Measurements from ENCODE around the gene LAMC3. TPM values are rescaled to one million over a fixed set of nuclear protein-coding genes. Genes with fewer than 3 reads are reported as not detected.

LAMC3 gene
- total RNA-seq, 3 donors from 2014 or later: 0.58 to 0.73 (median 0.69) TPM

- DNase-seq (no peak), ATAC-seq (peak; percentile 9)
- TF ChIP-seq CTCF (IDR thresholded peaks at IDR 0.05): no peak
- Histone ChIP-seq H3K36me3 (ENCODE audit: low read depth) (no peaks in the 10 kb centered on the region), H3K4me1 (ENCODE audit: low read depth) (no peaks in the 10 kb centered on the region), H3K9me3 (no peaks in the 10 kb centered on the region), H3K4me3 (no peak overlapping the region)
- intact Hi-C loops (cut with DNase I, micrococcal nuclease): no loop called here
Observed at GRCh38 chr9:131020388-131020787, 11.4 kb downstream of the LAMC3 start.

GRCh38 chr9:131020862-131021261 lies 11.9 kb downstream of the LAMC3 start:
- H3K36me3 ChIP-seq (ENCODE audit: low read depth): no peaks in the 10 kb centered on the region
- no peak overlapping the region for H3K4me3 ChIP-seq
- DNase-seq: no peak
- no peak for TF ChIP-seq CTCF (IDR thresholded peaks at IDR 0.05)
- no peaks in the 10 kb centered on the region for H3K4me1 ChIP-seq (ENCODE audit: low read depth)
- no peak for ATAC-seq
- H3K9me3 ChIP-seq: no peaks in the 10 kb centered on the region
- intact Hi-C loops (cut with DNase I, micrococcal nuclease): no loop called here

DNA sequence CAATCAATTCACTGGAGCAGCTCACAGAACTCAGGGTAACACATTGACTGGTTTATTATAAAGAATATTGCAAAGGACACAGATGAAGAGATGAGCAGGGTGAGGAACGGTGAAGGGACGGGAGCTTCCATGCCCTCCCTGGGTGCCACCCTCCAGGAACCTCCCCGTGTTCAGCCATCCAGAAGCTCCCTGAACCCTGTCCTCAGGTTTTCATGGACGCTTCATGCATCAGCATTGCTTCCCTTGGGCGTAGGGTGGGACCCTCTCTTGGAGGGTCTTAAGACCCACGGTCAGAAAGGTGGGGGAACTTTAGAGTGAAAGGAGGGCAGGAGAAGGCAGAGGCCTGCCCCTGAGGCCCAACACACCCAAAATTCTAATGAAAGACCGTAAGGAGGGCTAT lies 12.8 kb downstream of the LAMC3 start:
- intact Hi-C loops (cut with DNase I, micrococcal nuclease): no loop called here
- Histone ChIP-seq H3K4me3 (no peak overlapping the region), H3K9me3 (no peaks in the 10 kb centered on the region), H3K4me1 (ENCODE audit: low read depth) (no peaks in the 10 kb centered on the region), H3K36me3 (ENCODE audit: low read depth) (no peaks in the 10 kb centered on the region)
- ATAC-seq (no peak), DNase-seq (no peak)
- TF ChIP-seq CTCF (IDR thresholded peaks at IDR 0.05): no peak

DNA sequence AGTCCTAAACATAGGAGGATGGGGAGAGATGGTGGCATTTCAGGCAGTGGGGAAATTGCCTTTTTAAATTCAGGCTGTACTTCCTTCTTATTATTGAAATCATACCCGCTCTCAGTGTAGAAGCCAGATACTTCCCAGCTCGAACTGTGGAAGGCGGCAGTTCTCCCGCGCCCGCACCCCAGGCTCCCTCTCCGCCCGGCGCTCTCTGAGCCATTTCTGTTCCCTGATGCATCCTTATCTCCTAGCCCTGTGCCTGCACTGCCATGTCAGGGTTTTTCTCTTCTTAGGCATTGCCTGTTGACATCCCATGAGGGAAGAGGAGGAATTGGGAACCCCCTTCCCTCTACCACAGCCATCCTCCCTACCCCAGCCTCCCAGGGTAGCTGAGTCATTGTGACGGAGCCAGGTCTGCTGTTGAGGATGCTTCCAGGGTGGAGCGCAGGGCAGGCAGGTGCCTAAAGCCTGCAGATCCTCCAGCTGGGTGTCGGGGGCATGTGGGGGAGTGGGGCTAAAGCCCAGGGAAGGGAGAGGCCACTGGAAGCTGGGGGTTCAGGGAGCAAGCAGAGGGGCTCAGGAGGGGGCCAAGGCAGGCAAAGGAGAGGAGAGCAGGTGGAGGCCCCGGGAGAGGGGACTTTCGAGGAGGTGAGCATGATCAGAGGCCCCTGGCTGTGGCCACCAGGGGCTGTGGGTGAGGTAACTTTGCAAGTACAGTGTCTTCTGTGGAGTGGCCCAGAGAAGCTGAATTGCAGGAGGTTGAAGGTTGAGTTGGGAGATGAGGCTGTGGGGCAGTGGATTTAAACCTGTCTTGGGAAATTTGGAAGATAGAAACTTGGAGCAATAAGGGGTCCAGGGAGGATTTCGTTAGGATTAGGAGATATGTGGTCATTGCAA lies 16.2 kb downstream of the LAMC3 start:
- no peak for TF ChIP-seq CTCF (IDR thresholded peaks at IDR 0.05)
- DNase-seq (no peak), ATAC-seq (no peak)
- intact Hi-C loops (cut with DNase I, micrococcal nuclease): no loop called here
- Histone ChIP-seq H3K9me3 (no peaks in the 10 kb centered on the region), H3K4me3 (no peak overlapping the region), H3K36me3 (ENCODE audit: low read depth) (no peaks in the 10 kb centered on the region), H3K4me1 (ENCODE audit: low read depth) (no peaks in the 10 kb centered on the region)

DNA sequence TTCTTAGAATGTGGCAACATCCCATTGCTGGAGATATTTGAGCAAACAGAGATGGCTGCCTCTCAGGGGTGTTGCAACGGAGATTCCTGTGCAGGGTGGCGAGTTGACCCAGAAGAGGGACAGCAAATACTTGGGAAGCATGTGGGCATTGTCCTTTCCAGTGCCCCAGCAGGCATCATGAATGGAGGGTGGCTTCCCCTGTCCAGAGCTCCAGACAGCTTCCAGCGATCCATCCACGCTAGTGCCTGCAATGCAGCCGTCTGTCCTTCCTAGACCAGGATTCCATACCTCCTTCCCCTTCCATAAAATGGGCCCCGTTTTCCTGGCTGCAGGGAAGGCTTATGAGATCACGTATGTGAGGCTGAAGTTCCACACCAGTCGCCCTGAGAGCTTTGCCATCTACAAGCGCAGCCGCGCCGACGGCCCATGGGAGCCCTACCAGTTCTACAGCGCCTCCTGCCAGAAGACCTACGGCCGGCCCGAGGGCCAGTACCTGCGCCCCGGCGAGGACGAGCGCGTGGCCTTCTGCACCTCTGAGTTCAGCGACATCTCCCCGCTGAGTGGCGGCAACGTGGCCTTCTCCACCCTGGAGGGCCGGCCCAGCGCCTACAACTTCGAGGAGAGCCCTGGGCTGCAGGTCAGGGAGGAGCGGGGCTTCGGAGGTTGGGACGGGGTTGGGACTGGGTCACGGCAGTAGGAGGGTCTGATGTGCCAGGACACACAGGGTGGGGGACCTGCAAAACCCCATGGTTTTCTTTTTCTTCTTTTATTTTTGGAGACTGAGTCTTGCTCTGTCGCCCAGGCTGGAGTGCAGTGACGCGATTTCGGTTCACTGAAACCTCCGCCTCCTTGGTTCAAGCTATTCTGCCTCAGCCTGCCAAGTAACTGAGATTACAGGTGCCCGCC lies 17.2 kb downstream of the LAMC3 start:
- Histone ChIP-seq H3K4me3 (no peak overlapping the region), H3K4me1 (ENCODE audit: low read depth) (no peaks in the 10 kb centered on the region), H3K9me3 (no peaks in the 10 kb centered on the region), H3K36me3 (ENCODE audit: low read depth) (no peaks in the 10 kb centered on the region)
- no peak for TF ChIP-seq CTCF (IDR thresholded peaks at IDR 0.05)
- DNase-seq (no peak), ATAC-seq (no peak)
- intact Hi-C loops (cut with DNase I, micrococcal nuclease): no loop called here

Measured in mucosa of descending colon (tissue), 3 donors.